ENCODE results near the gene PRDM2.

The PRDM2 gene

DNA sequence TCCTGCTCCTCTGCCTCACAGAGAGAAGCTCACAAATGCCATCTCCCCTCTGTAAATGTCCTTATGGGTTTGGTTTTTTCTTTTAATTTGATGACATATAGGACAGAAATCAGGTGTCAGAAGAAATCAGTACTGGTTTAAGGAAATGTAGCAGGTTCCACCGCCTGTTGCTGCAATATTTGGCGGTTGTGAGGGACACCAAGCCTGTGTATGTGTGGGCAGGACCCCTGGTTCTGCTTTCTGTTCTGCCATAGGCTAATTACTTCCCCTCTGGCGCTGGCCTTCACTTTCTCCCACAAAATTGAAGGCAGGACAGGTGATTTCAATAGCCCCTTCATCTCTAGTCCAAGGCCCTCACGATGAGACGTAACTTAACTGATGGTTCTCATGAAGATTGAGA is 69.2 kb downstream of the PRDM2 start:
- no peak for DNase-seq

DNA sequence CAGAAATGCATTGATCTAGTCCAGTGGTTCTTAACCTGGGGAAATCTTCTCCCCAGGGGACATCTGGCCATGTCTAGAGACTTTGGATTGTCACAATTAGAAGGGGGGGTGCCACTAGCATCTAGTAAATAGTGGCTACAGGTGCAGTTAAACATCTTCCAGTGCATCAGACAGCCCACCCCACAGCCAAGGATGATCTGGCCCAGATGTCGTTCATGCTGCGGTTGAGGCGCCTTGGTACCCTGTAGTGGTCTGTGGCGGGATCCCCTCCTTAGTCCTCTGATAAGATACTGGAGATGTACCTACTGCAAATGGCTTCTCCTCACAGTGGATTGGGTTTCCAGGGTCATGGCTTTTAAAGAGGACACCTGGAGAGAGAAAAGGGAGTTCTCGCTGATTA is 69.8 kb downstream of the PRDM2 start:
- no peak for DNase-seq

DNA sequence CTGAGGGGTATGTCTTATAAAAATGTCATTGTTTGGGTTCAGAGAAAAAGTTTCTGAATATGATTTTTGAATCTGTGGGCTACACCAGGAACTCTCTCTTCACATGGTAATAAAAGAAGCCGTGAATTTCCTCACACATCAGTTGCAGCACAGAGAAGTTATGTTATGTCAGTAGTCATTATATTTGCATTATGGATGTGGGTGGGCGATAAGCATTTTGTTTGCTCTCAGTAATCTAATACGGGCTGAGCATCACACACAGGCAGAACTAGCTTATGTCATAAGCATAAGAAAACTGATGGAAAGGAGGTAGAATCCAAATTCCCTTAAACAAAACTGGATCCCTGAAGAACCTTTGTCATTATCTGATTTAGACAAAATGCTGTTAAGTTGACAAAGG is 70.8 kb downstream of the PRDM2 start:
- no peak for DNase-seq

DNA sequence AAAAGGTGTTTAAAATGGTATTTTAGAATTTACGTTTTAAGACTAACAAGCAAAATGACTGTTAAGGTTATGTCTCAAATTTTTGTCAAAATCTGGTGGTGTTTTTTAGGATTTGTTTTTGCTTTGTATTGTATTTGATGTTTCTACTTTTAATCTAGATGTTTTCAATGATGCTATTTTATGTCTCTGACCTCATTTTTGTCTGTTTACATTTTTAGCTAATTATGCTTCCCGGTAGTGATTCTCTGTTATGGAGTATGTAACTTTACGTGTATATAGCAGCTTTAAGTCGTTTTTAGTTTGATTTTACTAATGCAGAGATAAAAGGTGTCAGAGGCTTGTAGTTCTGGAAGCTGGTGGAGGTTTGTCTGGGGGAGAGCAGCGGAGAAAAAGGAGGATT is 71.8 kb downstream of the PRDM2 start:
- DNase-seq, result no peak

DNA sequence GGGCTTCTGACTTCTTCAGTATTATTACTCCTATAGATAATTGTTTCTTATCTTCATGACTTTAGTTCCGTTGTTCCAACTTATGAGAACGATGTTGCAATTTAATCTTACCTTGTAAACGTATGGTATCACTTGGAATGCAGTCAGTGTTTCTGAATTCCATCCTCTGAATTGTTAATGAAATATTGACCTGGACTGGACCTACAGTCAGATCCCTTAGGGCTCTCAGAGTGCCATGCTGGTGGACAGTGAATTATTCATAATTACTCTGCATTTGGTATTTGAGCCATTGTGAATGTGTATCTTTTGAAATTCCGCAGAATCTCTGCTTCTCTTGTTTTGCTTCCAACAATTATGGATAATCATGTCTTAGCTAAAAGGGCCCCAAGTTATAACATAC is 72.3 kb downstream of the PRDM2 start:
- DNase-seq, result no peak

DNA sequence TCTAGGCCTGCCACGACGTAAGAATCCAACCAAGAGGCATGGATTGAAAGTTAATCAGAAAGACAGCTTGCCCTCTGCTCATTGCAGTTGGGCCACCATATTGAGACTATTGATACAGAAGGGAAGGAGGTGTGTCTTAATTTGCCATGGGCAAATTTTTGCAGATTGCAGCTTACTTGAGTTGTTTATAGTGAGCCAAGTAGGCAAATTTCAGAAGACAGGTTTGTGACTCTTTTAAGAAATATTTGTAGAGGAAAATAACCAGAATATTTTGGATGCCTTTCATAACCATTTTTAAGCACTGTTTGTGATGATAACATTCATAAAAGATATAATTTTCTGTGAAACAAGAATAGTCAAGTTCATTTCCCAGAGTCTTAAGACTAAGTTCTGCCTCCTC is 74.1 kb downstream of the PRDM2 start:
- DNase-seq, result no peak

DNA sequence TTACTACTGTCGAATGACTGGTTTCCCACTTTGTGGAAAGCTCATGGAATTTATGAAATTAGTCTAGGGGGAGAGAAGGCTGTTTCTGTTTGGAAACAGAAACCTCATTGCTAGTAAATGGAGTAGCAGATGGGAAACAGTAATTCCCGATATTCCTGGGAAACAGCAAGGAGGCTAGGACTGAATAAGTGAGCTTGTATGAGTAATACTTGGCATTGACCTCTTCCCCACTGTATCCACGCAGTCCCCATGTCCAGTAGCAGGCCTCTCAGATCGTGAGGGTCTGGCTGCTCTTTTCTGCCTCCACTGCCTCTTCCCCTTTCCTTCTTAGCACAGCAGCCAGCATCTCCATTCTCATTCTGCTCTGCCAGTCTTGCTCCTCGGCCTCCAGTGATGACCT is 75.5 kb downstream of the PRDM2 start:
- DNase-seq, result no peak

DNA sequence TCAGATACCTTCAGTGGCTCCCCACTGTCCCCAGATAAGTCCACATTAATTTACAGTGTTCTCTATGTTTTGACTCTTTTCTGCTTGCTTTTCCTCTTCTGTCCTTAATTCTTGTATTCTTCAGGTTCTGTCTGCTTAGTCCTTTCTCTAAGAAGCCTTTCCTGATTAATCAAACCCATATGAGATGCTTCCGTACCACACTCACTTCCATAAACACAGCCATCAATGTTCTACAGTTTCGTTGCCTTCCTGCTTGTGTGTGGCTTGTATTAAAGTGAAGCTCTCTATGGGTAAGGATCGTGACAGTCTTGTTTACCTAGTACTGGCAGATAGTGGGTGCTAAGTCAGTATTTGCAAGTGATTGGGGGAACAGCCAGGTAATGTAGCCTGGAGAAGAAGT is 75.9 kb downstream of the PRDM2 start:
- DNase-seq, result no peak

DNA sequence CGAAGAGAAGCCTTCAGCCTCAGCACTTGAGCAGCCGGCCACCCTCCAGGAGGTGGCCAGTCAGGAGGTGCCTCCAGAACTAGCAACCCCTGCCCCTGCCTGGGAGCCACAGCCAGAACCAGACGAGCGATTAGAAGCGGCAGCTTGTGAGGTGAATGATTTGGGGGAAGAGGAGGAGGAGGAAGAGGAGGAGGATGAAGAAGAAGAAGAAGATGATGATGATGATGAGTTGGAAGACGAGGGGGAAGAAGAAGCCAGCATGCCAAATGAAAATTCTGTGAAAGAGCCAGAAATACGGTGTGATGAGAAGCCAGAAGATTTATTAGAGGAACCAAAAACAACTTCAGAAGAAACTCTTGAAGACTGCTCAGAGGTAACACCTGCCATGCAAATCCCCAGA is 78.4 kb downstream of the PRDM2 start:
- no peak for DNase-seq

DNA sequence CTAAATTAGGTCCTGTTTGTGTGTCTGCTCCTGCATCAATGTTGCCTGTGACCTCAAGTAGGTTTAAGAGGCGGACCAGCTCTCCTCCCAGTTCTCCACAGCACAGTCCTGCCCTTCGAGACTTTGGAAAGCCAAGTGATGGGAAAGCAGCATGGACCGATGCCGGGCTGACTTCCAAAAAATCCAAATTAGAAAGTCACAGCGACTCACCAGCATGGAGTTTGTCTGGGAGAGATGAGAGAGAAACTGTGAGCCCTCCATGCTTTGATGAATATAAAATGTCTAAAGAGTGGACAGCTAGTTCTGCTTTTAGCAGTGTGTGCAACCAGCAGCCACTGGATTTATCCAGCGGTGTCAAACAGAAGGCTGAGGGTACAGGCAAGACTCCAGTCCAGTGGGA is 79.9 kb downstream of the PRDM2 start:
- DNase-seq, result no peak

DNA sequence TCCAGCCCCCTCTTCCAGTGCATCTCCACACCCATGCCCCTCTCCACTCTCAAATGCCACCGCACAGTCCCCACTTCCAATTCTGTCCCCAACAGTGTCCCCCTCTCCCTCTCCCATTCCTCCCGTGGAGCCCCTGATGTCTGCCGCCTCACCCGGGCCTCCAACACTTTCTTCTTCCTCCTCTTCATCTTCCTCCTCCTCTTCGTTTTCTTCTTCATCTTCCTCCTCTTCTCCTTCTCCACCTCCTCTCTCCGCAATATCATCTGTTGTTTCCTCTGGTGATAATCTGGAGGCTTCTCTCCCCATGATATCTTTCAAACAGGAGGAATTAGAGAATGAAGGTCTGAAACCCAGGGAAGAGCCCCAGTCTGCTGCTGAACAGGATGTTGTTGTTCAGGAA is 80.8 kb downstream of the PRDM2 start:
- no peak for DNase-seq

DNA sequence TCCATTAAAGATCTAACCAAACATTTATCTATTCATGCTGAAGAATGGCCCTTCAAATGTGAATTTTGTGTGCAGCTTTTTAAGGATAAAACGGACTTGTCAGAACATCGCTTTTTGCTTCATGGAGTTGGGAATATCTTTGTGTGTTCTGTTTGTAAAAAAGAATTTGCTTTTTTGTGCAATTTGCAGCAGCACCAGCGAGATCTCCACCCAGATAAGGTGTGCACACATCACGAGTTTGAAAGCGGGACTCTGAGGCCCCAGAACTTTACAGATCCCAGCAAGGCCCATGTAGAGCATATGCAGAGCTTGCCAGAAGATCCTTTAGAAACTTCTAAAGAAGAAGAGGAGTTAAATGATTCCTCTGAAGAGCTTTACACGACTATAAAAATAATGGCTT is 81.2 kb downstream of the PRDM2 start:
- DNase-seq, result no peak

DNA sequence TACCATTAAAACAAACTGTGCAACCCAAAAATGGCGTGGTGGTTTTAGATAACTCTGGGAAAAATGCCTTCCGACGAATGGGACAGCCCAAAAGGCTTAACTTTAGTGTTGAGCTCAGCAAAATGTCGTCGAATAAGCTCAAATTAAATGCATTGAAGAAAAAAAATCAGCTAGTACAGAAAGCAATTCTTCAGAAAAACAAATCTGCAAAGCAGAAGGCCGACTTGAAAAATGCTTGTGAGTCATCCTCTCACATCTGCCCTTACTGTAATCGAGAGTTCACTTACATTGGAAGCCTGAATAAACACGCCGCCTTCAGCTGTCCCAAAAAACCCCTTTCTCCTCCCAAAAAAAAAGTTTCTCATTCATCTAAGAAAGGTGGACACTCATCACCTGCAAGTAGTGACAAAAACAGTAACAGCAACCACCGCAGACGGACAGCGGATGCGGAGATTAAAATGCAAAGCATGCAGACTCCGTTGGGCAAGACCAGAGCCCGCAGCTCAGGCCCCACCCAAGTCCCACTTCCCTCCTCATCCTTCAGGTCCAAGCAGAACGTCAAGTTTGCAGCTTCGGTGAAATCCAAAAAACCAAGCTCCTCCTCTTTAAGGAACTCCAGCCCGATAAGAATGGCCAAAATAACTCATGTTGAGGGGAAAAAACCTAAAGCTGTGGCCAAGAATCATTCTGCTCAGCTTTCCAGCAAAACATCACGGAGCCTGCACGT is 82.1 kb downstream of the PRDM2 start:
- DNase-seq, result no peak

DNA sequence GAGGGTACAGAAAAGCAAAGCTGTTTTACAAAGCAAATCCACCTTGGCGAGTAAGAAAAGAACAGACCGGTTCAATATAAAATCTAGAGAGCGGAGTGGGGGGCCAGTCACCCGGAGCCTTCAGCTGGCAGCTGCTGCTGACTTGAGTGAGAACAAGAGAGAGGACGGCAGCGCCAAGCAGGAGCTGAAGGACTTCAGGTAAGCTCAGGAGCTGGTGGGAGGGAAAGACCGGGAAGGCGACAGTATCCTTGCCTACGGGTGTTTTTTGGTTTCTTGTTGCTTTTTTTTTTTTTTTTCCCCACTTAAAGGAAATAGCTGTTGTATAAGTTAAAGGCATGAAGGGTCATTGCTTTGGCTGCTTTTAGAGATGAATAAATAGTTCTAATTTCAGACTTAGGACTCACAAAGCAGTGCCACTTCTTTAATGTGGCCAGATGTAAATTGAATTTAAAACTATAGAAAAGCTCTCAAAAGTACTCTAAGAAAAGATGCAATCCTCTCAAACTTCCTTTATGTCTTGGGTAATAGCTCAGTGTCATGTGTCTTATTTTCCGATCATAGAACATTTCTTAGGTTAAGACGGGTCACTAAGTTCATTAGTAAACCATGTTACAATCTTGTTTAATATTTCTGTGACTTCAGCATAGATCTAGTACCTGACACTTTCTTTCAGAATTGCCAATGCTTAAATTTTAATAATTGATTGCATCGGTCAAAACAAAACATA is 82.8 kb downstream of the PRDM2 start:
- no peak for DNase-seq

DNA sequence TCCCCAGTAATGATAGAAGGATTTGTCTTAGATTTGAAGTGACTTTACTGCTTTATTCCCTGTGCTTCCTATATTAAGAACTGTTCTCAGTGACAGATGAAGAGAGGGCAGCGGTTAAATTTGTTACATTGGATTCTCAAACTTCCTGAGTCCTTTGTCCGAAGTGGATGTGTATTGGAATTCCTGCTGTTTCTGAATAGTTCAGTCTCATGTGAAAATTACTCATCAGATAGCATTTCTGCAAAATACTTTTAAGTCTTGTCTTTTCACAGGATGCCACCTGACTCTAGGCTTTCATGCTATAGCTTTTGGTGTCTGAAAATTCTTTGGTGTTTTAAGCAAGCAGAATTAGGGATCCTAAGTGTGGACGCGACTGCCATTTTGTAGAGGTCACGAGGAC is 83.6 kb downstream of the PRDM2 start:
- no peak for DNase-seq

DNA sequence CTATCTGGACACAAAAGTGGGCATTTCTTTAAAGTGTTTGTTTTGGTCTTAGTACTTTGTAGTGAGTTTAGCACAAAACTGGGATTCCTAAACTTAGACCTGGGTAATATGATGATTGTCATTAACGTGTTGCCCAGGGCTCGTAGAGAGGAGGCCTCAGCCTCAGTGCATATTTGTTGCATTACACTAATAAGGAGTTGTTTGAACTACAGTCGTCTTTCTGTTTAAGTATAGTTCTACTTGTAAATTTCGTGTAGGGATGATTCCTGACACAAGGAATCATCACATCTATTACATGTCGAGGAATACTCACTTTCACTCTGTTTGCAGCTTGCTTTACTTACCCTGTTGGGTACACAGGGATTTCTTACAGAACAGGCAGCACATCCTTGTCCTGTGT is 85.0 kb downstream of the PRDM2 start:
- DNase-seq, result no peak

DNA sequence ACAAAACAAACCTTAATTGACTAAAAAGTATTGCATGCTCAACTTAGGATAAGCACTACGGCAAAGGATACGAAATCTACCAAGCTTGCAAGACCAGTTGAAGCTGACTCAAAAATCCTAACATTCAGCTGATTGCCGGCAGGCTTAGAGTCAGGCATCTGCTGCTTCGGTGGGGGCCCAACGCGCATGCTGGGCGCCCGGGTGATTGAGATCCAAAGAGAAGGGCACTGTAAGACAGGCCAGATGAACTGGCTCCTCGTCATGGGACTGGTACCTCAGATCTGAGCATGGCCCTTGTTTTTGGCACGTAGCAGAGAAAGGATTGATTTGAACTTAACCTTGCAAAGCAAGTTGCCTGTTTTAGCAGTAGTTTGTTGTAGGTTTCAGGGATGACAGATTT is 86.6 kb downstream of the PRDM2 start:
- no peak for DNase-seq

DNA sequence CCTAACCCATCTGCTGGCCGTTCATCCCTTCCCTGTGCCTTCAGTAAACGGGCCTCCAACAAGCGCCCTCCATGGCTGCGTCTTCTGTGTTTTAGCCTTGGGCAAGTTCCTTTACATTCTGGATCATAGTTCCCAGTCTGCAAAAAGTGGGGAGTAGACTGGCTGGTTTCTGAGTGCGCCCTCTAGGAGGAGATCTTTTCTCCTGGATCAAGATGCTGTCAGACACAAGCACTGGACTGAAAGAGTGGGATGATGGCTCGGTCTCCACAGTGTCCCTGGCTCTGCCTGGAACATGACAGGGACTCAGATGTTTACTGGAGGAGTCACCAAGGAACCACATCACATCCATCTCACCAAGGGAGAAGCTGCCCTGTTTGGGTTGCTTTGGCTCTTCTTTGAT is 88.8 kb downstream of the PRDM2 start:
- no peak for DNase-seq

DNA sequence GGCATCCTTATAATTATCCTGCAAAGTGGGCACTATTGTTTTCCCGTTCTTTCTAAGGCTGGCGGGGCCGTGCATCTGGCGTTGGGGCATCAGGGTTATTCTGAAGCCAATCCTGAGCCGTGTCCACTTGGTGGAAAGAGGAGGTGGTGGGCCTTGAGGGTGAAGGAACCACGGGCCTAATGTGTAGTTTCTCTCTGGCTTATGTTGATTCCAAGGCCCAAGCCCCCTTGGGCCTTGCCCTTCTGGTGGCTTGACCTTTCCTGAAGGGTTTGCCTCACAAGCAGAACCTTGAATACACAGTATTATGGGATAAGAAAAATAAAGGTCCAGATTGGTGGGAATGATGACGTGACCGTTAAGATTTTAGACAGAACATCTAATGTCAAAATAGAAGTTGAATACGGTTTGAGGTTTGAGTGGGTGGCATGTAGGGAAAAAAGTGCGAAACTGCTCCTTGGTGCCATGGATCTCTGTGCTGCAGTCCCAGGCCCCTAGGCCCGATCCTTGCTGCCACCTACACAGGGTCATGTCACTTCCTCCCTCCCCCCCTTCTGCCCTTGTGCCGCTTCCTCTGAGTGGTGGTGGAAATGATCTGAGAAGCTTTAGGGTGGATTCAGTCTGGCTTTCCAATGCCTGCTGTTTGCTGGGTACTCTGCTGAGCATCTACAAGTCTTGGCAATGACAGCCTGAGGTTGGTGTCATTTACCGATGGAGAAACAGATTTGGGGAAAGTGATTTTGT is 90.5 kb downstream of the PRDM2 start:
- DNase-seq, result no peak

DNA sequence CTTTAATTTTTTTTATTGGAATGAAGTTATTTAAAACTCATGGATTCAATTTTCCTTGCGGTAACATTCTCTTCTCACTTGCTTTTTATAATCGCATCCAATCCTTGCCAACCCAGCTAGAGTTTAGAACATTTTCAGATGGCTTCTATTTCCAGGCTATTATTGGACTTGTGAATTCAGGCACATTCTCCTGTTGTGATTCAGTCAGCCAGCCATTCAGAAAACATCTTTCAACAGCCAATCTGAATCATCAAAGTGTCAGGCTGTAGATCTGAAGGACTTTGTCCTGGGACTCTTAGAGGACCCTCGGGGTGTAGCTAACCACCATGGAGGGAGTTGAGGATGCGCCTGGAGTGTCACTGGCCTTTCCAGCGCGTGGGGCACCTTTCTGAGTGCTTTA is 92.4 kb downstream of the PRDM2 start:
- no peak for DNase-seq

DNA sequence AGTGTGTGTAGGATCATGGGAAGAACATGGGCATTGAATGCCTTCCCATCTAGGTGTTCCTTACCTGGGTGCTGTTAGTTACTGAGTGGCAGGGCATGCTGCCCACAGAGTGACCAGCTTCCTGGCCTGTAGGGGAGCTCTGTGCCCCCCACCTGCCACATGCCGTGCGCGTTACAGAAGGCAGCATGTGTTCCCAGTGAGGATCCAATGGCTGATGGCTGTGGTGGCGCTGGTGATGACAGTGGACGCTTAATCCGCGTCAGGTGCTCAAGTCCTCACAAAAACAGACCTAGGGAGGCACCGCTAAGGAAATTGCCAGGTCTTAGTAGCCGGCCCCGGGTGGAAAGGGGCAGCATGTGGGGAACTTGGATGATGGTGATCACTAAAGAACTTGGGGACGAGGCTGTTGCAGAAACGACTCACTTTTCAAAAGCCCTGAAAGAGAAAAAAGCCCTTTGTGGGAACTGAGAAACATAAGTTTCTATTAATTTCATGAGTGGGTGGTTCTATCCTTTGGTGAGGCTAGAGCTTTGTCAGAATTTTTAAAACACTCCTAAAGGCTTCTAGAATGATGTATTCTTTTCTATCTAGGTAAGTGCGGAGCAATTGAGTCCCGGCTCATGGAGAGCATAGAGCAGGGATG is 93.2 kb downstream of the PRDM2 start:
- no peak for DNase-seq

DNA sequence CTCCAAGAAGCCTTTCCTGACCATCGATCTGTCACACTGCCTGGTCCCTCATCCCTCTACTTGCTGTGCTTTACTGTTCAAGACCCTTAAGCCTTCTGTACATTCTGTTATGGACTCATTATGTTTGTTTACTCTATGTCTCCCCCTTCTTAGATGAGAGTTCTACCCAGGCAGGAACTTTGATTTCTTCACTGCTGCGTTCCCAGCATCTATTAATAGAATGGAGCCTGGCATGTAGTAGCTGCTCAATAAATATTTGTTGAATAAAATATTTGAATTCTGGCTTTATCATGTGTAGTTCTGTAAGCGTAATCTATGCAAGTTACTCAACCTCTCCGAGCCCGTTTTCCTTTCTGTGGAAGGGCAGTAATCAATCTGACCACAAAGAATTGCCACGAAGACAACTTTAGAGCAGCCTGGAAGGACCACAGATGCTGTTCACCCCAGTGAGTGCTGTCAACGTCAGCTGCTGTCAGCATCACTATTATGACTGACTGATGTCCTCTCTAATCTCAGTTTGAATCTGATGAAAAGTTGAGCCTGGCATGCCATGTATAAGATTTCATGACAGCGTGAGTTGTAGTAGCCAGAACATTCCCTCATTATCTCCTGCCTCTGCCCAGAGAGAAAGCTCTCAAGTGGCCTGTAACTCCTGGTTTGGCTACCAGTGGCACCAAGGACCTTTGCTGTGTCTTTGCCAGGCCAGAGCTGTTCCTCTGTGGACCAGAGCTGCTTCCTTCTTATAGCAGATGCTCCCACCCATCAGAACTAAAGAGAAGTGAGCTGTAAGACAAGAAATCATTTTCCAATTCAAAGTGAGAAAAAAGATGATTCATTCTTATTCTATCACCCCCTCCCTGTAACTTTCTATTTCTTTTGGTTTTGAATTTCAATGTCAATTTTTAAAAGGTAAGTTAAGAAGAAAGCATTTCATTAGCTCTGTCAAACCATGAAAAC is 94.5 kb downstream of the PRDM2 start:
- DNase-seq, result no peak

DNA sequence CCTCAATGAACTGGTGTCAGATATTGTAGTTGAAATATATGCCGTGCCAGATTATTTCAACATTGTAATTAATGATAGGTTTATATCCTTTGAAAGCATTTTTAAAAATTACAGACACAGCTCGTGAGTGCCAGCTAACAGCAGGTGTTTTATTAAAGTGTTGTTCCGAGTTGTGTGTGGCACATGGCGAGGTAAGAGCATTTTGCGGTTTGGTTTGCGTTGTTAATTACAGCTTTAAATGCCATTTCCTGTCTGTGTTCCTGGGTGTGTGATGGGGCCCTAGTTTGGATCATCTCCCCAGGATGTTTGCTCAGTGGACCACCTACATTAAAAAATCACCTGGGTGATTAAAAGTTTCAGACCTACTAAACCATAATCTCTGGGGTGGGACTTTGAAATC is 97.4 kb downstream of the PRDM2 start:
- DNase-seq, result no peak

All from AML-193 (cell line).